ENCODE results near the gene BGLAP. TPM values are rescaled to one million over a fixed set of nuclear protein-coding genes. Genes with fewer than 3 reads are reported as not detected.

Gene BGLAP
- total and polyA plus RNA-seq, 2 of the 13 experiments (the other 11 are each of a cell fraction or from before 2014, with no cell fraction given): 0.62 to 1.6 TPM

DNA sequence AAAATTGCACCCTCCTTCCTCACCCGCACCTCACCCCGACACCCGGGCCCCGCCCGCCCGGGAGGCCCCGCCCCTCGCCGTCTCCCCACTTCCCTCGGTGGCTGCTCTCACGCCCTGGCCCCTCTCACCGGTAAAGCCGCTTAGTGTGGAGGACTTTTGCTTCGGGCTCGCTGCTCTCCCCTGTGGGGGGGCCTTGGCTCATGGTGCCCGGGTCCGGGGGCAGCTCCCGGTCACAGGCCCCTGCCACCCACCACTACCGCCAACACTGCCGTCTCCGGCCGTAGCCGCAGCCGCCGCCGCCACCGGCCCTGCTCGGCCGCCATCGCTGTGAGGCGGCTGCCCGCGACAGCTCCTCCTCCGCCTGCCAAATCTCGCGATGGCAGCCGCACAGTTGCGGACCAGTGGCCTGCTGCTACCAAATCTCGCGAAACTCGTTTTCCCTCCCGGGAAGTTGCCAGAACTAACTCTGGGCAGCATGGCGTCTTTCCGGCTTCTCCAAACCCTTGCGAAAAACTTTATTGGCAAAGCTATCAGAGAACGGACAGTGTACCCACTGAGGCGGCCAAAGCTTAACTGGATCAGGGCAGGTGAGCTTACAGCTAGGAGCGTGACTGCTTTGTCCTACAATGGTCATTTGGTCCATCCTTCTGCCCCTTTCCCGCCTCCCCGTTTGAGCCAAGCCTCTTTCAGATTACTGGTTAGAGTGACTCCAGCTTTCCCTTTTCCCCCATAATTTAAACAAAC is 40.7 kb downstream of the BGLAP start, which contains the start of gene SMG5 (continued):
- TF ChIP-seq FIP1L1 (IDR thresholded peaks at IDR 0.05; ENCODE audit: borderline replicate concordance, insufficient read depth, low read depth, low read length) (no peak), ELF4 (CRISPR knock-in tag; IDR thresholded peaks at IDR 0.05; ENCODE audit: borderline replicate concordance) (peak; percentile 62; the same call in 1 of the 2 replicates), KDM5A (IDR thresholded peaks at IDR 0.05; ENCODE audit: borderline replicate concordance, low read length) (peak; percentile 94; the same call in 1 of the 2 replicates), NKX3-1 (CRISPR knock-in tag; IDR thresholded peaks at IDR 0.05) (no peak), ZBTB7B (CRISPR knock-in tag; IDR thresholded peaks at IDR 0.05) (peak; percentile 64; the same call in 1 of the 2 replicates), CBX5 (CRISPR knock-in tag; IDR thresholded peaks at IDR 0.05; ENCODE audit: borderline replicate concordance) (0 out of 2 replicates have a peak, but pooled peaks have one; percentile 83), ZKSCAN8 (CRISPR knock-in tag; IDR thresholded peaks at IDR 0.05; ENCODE audit: borderline replicate concordance) (peak; percentile 93; the same call in 1 of the 2 replicates), MTA1 (CRISPR knock-in tag; IDR thresholded peaks at IDR 0.05; ENCODE audit: borderline replicate concordance) (peak; percentile 74; the same call in 1 of the 2 replicates), HNRNPK (IDR thresholded peaks at IDR 0.05; ENCODE audit: low read depth, low read length, poor library complexity, severe bottlenecking) (peak; percentile 68), ZSCAN31 (CRISPR knock-in tag; IDR thresholded peaks at IDR 0.05; ENCODE audit: low read depth) (peak; percentile 86; the same call in 1 of the 2 replicates), NONO (IDR thresholded peaks at IDR 0.05) (no peak), NONO (CRISPR knock-in tag; conservative IDR thresholded peaks at IDR 0.05) (peak; percentile 95), ZBTB1 (CRISPR knock-in tag; IDR thresholded peaks at IDR 0.05; ENCODE audit: borderline replicate concordance) (no peak), POLR2AphosphoS5 (IDR thresholded peaks at IDR 0.05; ENCODE audit: low read depth, low read length) (peak; percentile 84), ZBTB3 (CRISPR knock-in tag; IDR thresholded peaks at IDR 0.05; ENCODE audit: borderline replicate concordance, low read depth) (no peak), ZNF343 (CRISPR knock-in tag; IDR thresholded peaks at IDR 0.05) (peak; percentile 71; the same call in 1 of the 2 replicates)
- TF ChIP-seq, protein P1, sequence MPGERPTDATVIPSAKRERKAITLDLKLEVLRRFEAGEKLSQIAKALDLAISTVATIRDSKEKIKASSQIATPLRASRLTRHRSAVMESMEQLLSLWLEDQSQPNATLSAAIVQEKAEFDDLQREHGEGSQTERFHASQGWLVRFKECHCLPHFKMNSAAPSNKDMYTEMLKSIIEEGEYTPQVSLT (CRISPR knock-in tag; IDR thresholded peaks at IDR 0.05; ENCODE audit: borderline replicate concordance, low read depth): no peak
- TF ChIP-seq, protein P2, sequence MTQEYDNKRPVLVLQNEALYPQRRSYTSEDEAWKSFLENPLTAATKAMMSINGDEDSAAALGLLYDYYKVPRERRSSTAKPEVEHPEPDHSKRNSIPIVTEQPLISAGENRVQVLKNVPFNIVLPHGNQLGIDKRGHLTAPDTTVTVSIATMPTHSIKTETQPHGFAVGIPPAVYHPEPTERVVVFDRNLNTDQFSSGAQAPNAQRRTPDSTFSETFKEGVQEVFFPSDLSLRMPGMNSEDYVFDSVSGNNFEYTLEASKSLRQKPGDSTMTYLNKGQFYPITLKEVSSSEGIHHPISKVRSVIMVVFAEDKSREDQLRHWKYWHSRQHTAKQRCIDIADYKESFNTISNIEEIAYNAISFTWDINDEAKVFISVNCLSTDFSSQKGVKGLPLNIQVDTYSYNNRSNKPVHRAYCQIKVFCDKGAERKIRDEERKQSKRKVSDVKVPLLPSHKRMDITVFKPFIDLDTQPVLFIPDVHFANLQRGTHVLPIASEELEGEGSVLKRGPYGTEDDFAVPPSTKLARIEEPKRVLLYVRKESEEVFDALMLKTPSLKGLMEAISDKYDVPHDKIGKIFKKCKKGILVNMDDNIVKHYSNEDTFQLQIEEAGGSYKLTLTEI (CRISPR knock-in tag; conservative IDR thresholded peaks at IDR 0.05): no peak
- TF ChIP-seq, protein P3, sequence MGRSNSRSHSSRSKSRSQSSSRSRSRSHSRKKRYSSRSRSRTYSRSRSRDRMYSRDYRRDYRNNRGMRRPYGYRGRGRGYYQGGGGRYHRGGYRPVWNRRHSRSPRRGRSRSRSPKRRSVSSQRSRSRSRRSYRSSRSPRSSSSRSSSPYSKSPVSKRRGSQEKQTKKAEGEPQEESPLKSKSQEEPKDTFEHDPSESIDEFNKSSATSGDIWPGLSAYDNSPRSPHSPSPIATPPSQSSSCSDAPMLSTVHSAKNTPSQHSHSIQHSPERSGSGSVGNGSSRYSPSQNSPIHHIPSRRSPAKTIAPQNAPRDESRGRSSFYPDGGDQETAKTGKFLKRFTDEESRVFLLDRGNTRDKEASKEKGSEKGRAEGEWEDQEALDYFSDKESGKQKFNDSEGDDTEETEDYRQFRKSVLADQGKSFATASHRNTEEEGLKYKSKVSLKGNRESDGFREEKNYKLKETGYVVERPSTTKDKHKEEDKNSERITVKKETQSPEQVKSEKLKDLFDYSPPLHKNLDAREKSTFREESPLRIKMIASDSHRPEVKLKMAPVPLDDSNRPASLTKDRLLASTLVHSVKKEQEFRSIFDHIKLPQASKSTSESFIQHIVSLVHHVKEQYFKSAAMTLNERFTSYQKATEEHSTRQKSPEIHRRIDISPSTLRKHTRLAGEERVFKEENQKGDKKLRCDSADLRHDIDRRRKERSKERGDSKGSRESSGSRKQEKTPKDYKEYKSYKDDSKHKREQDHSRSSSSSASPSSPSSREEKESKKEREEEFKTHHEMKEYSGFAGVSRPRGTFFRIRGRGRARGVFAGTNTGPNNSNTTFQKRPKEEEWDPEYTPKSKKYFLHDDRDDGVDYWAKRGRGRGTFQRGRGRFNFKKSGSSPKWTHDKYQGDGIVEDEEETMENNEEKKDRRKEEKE (IDR thresholded peaks at IDR 0.05): no peak
- TF ChIP-seq, protein P4, sequence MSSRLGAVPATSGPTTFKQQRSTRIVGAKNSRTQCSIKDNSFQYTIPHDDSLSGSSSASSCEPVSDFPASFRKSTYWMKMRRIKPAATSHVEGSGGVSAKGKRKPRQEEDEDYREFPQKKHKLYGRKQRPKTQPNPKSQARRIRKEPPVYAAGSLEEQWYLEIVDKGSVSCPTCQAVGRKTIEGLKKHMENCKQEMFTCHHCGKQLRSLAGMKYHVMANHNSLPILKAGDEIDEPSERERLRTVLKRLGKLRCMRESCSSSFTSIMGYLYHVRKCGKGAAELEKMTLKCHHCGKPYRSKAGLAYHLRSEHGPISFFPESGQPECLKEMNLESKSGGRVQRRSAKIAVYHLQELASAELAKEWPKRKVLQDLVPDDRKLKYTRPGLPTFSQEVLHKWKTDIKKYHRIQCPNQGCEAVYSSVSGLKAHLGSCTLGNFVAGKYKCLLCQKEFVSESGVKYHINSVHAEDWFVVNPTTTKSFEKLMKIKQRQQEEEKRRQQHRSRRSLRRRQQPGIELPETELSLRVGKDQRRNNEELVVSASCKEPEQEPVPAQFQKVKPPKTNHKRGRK (CRISPR knock-in tag; IDR thresholded peaks at IDR 0.05): no peak

All from HepG2 (cell line).